Left lung (tissue), 10 donors: ENCODE results near the gene DSCAM. TPM values are rescaled to one million over a fixed set of nuclear protein-coding genes. Genes with fewer than 3 reads are reported as not detected.
A peak's percentile ranks its signal among the peaks of the same experiment; 100 is the strongest.

ENCODE experiments used
- ATAC-seq: fragments of 200-7000 bp; cut with Tn5 transposase; one replicate; pipeline ENCODE4 v1.9.1; 2020; ENCODE audit warnings: moderate library complexity
- DNase-seq, 4 donors: peaks; one replicate each; pipeline ENCODE4 v3.0.0-alpha.2; 2013 to 2020
- H3K27ac ChIP-seq, 2 donors: fragments of 200-600 bp; sonication (generic) in 1 of 2; one replicate each; pipeline versions ENCODE4 v1.5.0 to v1.8.0; 2020 to 2021
- H3K27me3 ChIP-seq, 2 donors: fragments of 200-600 bp; sonication (generic) in 1 of 2; one replicate each; pipeline versions ENCODE4 v1.5.0 to v1.8.0; 2020 to 2021
- H3K36me3 ChIP-seq, 2 donors: fragments of 200-600 bp; sonication (generic) in 1 of 2; one replicate each; pipeline versions ENCODE4 v1.5.0 to v1.8.0; 2020 to 2021
- H3K4me1 ChIP-seq, 2 donors: fragments of 200-600 bp; one replicate each; pipeline ENCODE4 v1.8.0; 2021
- H3K4me3 ChIP-seq, 2 donors: fragments of 200-600 bp; sonication (generic) in 1 of 2; one replicate each; pipeline versions ENCODE4 v1.5.0 to v1.8.0; 2020 to 2021; ENCODE audit warnings: mild to moderate bottlenecking in 1 of 2
- H3K9me3 ChIP-seq, 2 donors: fragments of 200-600 bp; sonication (generic) in 1 of 2; one replicate each; pipeline versions ENCODE4 v1.5.0 to v1.8.0; 2020 to 2021
- intact Hi-C, 2 donors: fragments of 100-400 bp; cut with DNase I; formaldehyde crosslinking; loops; one replicate each; pipeline versions ENCODE4 v1.11.2 to v1.14.2; 2022
- polyA plus RNA-seq, 6 donors: library from polyadenylated mRNA; unstranded; fragments of 120-200 nt; gene quantifications; one replicate each; pipeline ENCODE4 v1.2.1, GENCODE V29; 2013; ENCODE audit not compliant: insufficient read length in 6 of 6
- total RNA-seq, 2 donors: library from RNA; stranded (reverse); fragmentation: NEBNext Ultra II Directional; extraction: Animal tissue kit (Norgen Biotek cat#: 25700); gene quantifications; one replicate each; pipeline ENCODE4 v1.2.1, GENCODE V29; 2021
- TF ChIP-seq, protein P1 (sequence below), 2 donors: fragments of 200-600 bp; sonication (generic) in 1 of 2; IDR thresholded peaks; one replicate each; pipeline versions ENCODE4 v1.5.0 to v1.8.0; 2021; ENCODE audit warnings: antibody characterized with exemption in 2 of 2
- donor health status: DM: no; HTN: yes; CAD: no.
- donor health status: DM: no; HTN: no; CAD: no.

DSCAM gene
- total and polyA plus RNA-seq, 8 donors = 0.03 to 0.24 (median 0.07) TPM; not detected in 1

DNA sequence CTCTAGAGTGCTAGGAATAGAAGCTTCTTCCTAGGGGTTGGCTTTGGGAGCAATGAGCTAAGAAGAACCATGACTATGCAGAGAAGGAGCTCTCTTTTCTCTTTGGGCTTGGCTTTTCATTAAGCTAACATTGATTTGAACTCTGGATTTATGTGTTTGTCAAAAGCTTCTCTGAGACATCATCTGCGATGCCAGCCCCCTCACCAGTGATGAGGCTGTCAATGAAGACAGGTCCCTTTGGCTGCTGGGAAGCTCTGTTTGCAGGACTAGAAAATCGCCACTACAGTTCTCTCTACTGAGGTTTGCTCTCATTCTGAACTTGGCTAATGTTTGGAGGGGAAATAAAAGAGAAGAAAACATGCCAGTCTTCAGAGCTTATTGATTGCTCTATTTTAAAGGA lies 794.7 kb downstream of the DSCAM start:
- Histone ChIP-seq H3K27me3 (no peaks in the 10 kb centered on the region), H3K9me3 (no peaks in the 10 kb centered on the region), H3K4me1 (no peaks in the 10 kb centered on the region), H3K27ac (no peak overlapping the region), H3K4me3 (no peak overlapping the region), H3K36me3 (no peaks in the 10 kb centered on the region)
- DNase-seq = no peak
- intact Hi-C loops = no loop called here
- no peak for ATAC-seq
- TF ChIP-seq, protein P1, sequence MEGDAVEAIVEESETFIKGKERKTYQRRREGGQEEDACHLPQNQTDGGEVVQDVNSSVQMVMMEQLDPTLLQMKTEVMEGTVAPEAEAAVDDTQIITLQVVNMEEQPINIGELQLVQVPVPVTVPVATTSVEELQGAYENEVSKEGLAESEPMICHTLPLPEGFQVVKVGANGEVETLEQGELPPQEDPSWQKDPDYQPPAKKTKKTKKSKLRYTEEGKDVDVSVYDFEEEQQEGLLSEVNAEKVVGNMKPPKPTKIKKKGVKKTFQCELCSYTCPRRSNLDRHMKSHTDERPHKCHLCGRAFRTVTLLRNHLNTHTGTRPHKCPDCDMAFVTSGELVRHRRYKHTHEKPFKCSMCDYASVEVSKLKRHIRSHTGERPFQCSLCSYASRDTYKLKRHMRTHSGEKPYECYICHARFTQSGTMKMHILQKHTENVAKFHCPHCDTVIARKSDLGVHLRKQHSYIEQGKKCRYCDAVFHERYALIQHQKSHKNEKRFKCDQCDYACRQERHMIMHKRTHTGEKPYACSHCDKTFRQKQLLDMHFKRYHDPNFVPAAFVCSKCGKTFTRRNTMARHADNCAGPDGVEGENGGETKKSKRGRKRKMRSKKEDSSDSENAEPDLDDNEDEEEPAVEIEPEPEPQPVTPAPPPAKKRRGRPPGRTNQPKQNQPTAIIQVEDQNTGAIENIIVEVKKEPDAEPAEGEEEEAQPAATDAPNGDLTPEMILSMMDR (IDR thresholded peaks at IDR 0.05) = no peak

DNA sequence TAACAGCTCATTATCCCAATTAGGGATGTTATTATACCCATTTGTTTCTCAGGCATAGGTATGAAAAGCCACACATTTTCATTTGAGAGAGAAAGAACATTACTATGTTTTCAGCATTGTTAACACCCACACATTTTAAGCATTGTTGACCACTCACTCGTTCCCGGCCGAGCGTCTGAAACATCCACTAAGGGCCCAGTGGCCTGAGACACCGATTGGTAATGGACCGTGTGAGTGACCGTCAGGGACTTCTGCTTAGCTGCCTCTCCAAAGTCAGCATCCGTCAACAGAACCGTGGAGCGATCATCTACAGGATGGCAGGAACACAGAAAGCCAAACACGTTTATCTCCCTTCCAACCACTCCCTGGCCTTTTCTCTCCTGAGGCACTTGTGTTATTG lies 795.2 kb downstream of the DSCAM start:
- H3K4me3 ChIP-seq = no peak overlapping the region
- TF ChIP-seq, protein P1 (IDR thresholded peaks at IDR 0.05) = no peak
- no peaks in the 10 kb centered on the region for H3K9me3 ChIP-seq
- no peaks in the 10 kb centered on the region for H3K27me3 ChIP-seq
- no peak overlapping the region for H3K27ac ChIP-seq
- no peaks in the 10 kb centered on the region for H3K4me1 ChIP-seq
- intact Hi-C loops = no loop called here
- H3K36me3 ChIP-seq = no peaks in the 10 kb centered on the region
- DNase-seq = no peak
- ATAC-seq = no peak

DNA sequence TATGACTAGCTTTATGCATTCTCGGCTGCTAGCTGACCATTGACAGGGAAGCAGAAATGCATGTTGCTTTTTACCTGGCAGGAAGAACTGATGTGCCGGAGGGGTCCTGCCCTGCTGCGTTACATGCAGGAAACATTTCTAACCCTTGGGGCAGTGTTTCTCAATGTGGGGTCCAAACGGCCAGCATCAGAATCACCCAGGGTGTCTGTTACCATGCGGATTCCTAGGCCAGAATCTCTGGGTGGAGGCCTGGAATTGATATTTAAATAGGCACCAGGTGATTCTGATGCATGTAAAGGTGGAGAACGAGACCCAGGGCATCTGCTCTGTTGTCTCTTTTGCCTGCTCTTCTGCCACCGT lies 797.0 kb downstream of the DSCAM start:
- Histone ChIP-seq H3K27ac (no peak overlapping the region), H3K4me1 (no peaks in the 10 kb centered on the region), H3K27me3 (no peaks in the 10 kb centered on the region), H3K36me3 (no peaks in the 10 kb centered on the region), H3K9me3 (no peaks in the 10 kb centered on the region), H3K4me3 (no peak overlapping the region)
- ATAC-seq (no peak), DNase-seq (no peak)
- TF ChIP-seq, protein P1 (IDR thresholded peaks at IDR 0.05) = no peak
- intact Hi-C loops = no loop called here

DNA sequence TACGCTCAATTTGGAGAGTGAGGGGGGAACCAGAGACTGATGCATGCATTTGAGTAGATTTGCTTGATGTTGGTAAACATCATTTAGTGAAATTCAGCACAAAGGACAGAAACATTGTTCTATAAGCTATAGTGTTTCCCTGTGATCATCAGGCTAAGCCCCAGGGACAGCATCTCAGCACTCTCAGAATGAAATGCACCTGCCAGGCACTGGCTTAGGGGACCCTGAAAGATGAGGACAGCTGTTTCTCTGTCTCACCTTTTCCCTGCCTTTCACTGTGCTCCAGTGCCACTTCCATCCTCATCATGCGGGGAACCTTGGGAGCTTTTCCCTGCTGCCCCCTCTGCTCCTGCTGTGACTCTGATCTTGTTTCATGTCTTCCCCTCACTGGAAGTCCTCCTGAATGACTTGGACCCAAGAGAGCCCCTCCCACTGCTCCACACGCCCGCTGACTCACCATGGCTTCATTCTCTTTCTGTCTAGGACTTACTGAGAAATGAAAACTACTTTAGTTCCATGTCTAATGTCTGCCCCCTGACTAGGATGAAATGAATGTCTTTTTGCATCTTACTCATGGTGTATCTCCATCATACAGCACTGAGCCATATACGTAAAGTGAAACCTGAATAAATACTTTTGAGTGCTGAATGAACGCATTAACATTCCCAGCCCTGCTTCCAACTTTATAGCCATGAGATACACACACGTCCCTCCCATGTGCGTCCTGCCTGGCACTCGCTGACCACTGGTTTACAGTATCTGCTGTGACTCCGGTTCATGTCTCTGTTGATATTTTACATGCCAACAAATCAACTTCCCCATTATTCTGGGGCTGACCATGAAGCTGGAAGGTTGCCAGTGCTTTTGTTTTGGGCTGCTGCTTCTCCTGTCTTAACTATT lies 797.7 kb downstream of the DSCAM start:
- TF ChIP-seq, protein P1 (IDR thresholded peaks at IDR 0.05) = no peak
- H3K36me3 ChIP-seq = no peaks in the 10 kb centered on the region
- no peaks in the 10 kb centered on the region for H3K9me3 ChIP-seq
- H3K27ac ChIP-seq = no peak overlapping the region
- no peak overlapping the region for H3K4me3 ChIP-seq
- H3K4me1 ChIP-seq = no peaks in the 10 kb centered on the region
- intact Hi-C loops = no loop called here
- DNase-seq = peak in 1 of 4 donors; percentile 15
- ATAC-seq = no peak
- no peaks in the 10 kb centered on the region for H3K27me3 ChIP-seq

DNA sequence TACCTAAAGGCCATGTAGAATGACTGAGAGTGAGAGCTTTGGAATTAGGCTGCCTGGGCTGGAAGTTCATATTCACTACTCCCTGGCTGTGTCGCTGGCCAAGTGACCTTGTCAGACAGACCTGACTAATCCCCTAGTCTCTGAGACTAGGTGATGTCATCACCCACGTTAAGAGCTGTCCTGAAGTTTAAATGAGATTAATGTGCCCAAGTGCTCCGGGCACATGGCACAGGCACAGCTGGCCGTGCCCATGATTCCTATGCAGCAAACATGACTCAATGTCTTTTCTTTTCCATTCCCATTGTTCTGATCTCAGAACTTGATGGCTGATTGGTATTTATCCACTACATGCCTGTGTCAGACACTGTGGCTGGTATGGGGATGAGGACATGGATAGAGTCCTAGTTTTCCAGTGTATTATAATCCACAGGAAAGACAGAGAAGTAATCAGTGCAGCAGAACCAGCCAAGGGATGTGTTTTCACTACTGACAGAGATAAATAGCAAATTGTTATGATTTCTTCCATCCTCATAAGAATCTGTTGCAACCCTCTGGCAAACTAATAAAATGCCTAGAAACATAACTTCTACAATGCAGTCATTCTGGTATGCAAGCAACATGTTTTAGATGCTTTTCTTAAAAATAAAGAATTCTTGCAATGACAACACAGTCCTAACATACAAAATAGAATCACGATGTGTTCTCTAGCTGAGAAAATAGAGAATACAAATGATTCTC lies 798.8 kb downstream of the DSCAM start:
- Histone ChIP-seq H3K4me1 (no peaks in the 10 kb centered on the region), H3K36me3 (no peaks in the 10 kb centered on the region), H3K27ac (no peak overlapping the region), H3K4me3 (no peak overlapping the region), H3K9me3 (no peaks in the 10 kb centered on the region), H3K27me3 (no peaks in the 10 kb centered on the region)
- DNase-seq (no peak), ATAC-seq (no peak)
- intact Hi-C loops = no loop called here
- TF ChIP-seq, protein P1 (IDR thresholded peaks at IDR 0.05) = no peak
